Muscle layer of duodenum (tissue), 2 donors: ENCODE data around the gene ADPGK.
"Not testable (repeated sequence)": the region's sequence is repeated elsewhere in the genome, so short reads cannot be mapped to it uniquely, and the experiment has no call there.

ENCODE experiments used
- H3K27ac ChIP-seq: one replicate; pipeline ENCODE4 v1.7.0; 2013; ENCODE audit warnings: mild to moderate bottlenecking, low read length
- H3K27me3 ChIP-seq: one replicate; pipeline ENCODE4 v1.7.0; 2013; ENCODE audit warnings: low read depth, mild to moderate bottlenecking, control low read depth, low read length
- H3K36me3 ChIP-seq, 2 donors: one replicate each; pipeline ENCODE4 v1.7.0; 2013; ENCODE audit warnings: low read length in 2 of 2, control low read depth in 1 of 2, mild to moderate bottlenecking in 1 of 2; ENCODE audit not compliant: insufficient read depth in 2 of 2, control insufficient read depth in 1 of 2
- H3K4me1 ChIP-seq, 2 donors: one replicate each; pipeline ENCODE4 v1.7.0; 2013; ENCODE audit warnings: low read length in 2 of 2, mild to moderate bottlenecking in 2 of 2, control low read depth in 1 of 2, moderate library complexity in 1 of 2; ENCODE audit not compliant: insufficient read depth in 2 of 2, control insufficient read depth in 1 of 2
- H3K4me3 ChIP-seq, 2 donors: one replicate each; pipeline ENCODE4 v1.7.0; 2013; ENCODE audit warnings: low read length in 2 of 2, low read depth in 1 of 2, mild to moderate bottlenecking in 1 of 2
- H3K9me3 ChIP-seq, 2 donors: one replicate each; pipeline ENCODE4 v1.7.0; 2013; ENCODE audit warnings: low read length in 2 of 2, control low read depth in 1 of 2, mild to moderate bottlenecking in 1 of 2; ENCODE audit not compliant: control insufficient read depth in 1 of 2
- donor health status: healthy.

The ADPGK gene

GRCh38 chr15:72737723-72738122 lies 45.8 kb downstream of the ADPGK start:
- Histone ChIP-seq H3K36me3 (peaks cover 26 to 54% of the 10 kb centered on the region in 2 donors), H3K9me3 (no peaks in the 10 kb centered on the region), H3K27ac (no peak overlapping the region), H3K27me3 (no peaks in the 10 kb centered on the region), H3K4me1 (no peaks in the 10 kb centered on the region), H3K4me3 (no peak overlapping the region)

GRCh38 chr15:72737061-72737460 lies 46.5 kb downstream of the ADPGK start:
- Histone ChIP-seq H3K27me3 (no peaks in the 10 kb centered on the region), H3K36me3 (peaks cover 26 to 60% of the 10 kb centered on the region in 2 donors), H3K4me1 (no peaks in the 10 kb centered on the region), H3K4me3 (no peak overlapping the region), H3K27ac (no peak overlapping the region), H3K9me3 (no peaks in the 10 kb centered on the region)

GRCh38 chr15:72735111-72735510 lies 48.4 kb downstream of the ADPGK start:
- Histone ChIP-seq H3K36me3 (peaks cover 38 to 68% of the 10 kb centered on the region in 2 donors), H3K9me3 (no peaks in the 10 kb centered on the region), H3K27me3 (no peaks in the 10 kb centered on the region), H3K4me1 (no peaks in the 10 kb centered on the region), H3K4me3 (no peak overlapping the region), H3K27ac (no peak overlapping the region)

- Histone ChIP-seq H3K4me3 (no peak overlapping the region), H3K9me3 (no peaks in the 10 kb centered on the region), H3K27ac (no peak overlapping the region), H3K36me3 (peaks cover 42 to 59% of the 10 kb centered on the region in 2 donors), H3K27me3 (no peaks in the 10 kb centered on the region), H3K4me1 (no peaks in the 10 kb centered on the region)
These were observed 49.4 kb downstream of the ADPGK start for GRCh38 chr15:72733941-72734738.

- H3K4me3 ChIP-seq: no peak overlapping the region
- no peaks in the 10 kb centered on the region for H3K9me3 ChIP-seq
- H3K27me3 ChIP-seq: no peaks in the 10 kb centered on the region
- peaks cover 41 to 44% of the 10 kb centered on the region in 2 donors for H3K36me3 ChIP-seq
- no peak overlapping the region for H3K27ac ChIP-seq
- H3K4me1 ChIP-seq: no peaks in the 10 kb centered on the region
These were observed 51.0 kb downstream of the ADPGK start for GRCh38 chr15:72732516-72732915.

- Histone ChIP-seq H3K4me1 (no peaks in the 10 kb centered on the region), H3K4me3 (no peak overlapping the region), H3K27me3 (no peaks in the 10 kb centered on the region), H3K9me3 (no peaks in the 10 kb centered on the region), H3K36me3 (peaks cover 40 to 41% of the 10 kb centered on the region in 2 donors), H3K27ac (no peak overlapping the region)
These were observed 51.5 kb downstream of the ADPGK start for GRCh38 chr15:72732086-72732485.

GRCh38 chr15:72728821-72729220 lies 54.7 kb downstream of the ADPGK start:
- no peaks in the 10 kb centered on the region for H3K4me1 ChIP-seq
- peaks cover 24 to 36% of the 10 kb centered on the region in 2 donors for H3K36me3 ChIP-seq
- no peak overlapping the region for H3K4me3 ChIP-seq
- H3K27me3 ChIP-seq: no peaks in the 10 kb centered on the region
- no peak overlapping the region for H3K27ac ChIP-seq
- no peaks in the 10 kb centered on the region for H3K9me3 ChIP-seq

- peaks cover 24 to 36% of the 10 kb centered on the region in 2 donors for H3K36me3 ChIP-seq
- not testable (repeated sequence) for H3K27me3 ChIP-seq, H3K9me3 ChIP-seq, H3K4me1 ChIP-seq, H3K4me3 ChIP-seq, H3K27ac ChIP-seq
These were observed 55.3 kb downstream of the ADPGK start for GRCh38 chr15:72728249-72728648.

- Histone ChIP-seq H3K9me3 (no peaks in the 10 kb centered on the region), H3K4me3 (no peak overlapping the region), H3K4me1 (no peaks in the 10 kb centered on the region), H3K36me3 (peaks cover 24 to 30% of the 10 kb centered on the region in 2 donors), H3K27me3 (no peaks in the 10 kb centered on the region), H3K27ac (no peak overlapping the region)
These were observed 56.4 kb downstream of the ADPGK start for GRCh38 chr15:72727154-72727553.

GRCh38 chr15:72725851-72726250 lies 57.7 kb downstream of the ADPGK start:
- H3K27ac ChIP-seq, H3K9me3 ChIP-seq, H3K4me1 ChIP-seq, H3K4me3 ChIP-seq, H3K27me3 ChIP-seq: not testable (repeated sequence)
- peaks cover 15 to 17% of the 10 kb centered on the region in 2 donors for H3K36me3 ChIP-seq

GRCh38 chr15:72725446-72725845 lies 58.1 kb downstream of the ADPGK start:
- H3K27ac ChIP-seq: no peak overlapping the region
- H3K27me3 ChIP-seq: no peaks in the 10 kb centered on the region
- H3K4me1 ChIP-seq: no peaks in the 10 kb centered on the region
- H3K4me3 ChIP-seq: no peak overlapping the region
- peaks cover 12 to 13% of the 10 kb centered on the region in 2 donors for H3K36me3 ChIP-seq
- H3K9me3 ChIP-seq: no peaks in the 10 kb centered on the region

- Histone ChIP-seq H3K27ac (no peak overlapping the region), H3K4me1 (no peaks in the 10 kb centered on the region), H3K9me3 (no peaks in the 10 kb centered on the region), H3K36me3 (peaks cover 8 to 12% of the 10 kb centered on the region in 2 donors), H3K27me3 (no peaks in the 10 kb centered on the region), H3K4me3 (no peak overlapping the region)
These were observed 59.5 kb downstream of the ADPGK start for GRCh38 chr15:72724028-72724427.
